HEK293 (cell line): ENCODE measurements around the gene CD79A.

ENCODE experiments used
- BCL11A ChIP-seq: fragments of 450-650 bp; formaldehyde crosslinking; IDR thresholded peaks from 2 replicates; pipeline ENCODE4 v1.5.1; 2016; ENCODE audit warnings: low read depth, missing biosample characterization, missing genetic modification characterization
- FEZF1 ChIP-seq: fragments of 450-650 bp; formaldehyde crosslinking; IDR thresholded peaks from 2 replicates; pipeline ENCODE4 v1.5.1; 2016; ENCODE audit warnings: missing biosample characterization, missing genetic modification characterization
- GLI4 ChIP-seq: fragments of 450-650 bp; formaldehyde crosslinking; IDR thresholded peaks from 2 replicates; pipeline ENCODE4 v1.5.1; 2016; ENCODE audit warnings: missing biosample characterization, missing genetic modification characterization
- HOXA7 ChIP-seq: sonication (generic); formaldehyde crosslinking; IDR thresholded peaks from 2 replicates; pipeline ENCODE4 v1.8.1; 2022; ENCODE audit warnings: missing genetic modification reagents, borderline replicate concordance
- KLF1 ChIP-seq: fragments of 450-650 bp; formaldehyde crosslinking; IDR thresholded peaks from 2 replicates; pipeline ENCODE4 v1.5.1; 2016; ENCODE audit warnings: missing biosample characterization, missing genetic modification characterization
- PRDM10 ChIP-seq: fragments of 450-650 bp; formaldehyde crosslinking; IDR thresholded peaks from 2 replicates; pipeline ENCODE4 v1.5.1; 2016; ENCODE audit warnings: missing biosample characterization, missing genetic modification characterization
- PRDM6 ChIP-seq: fragments of 450-650 bp; formaldehyde crosslinking; IDR thresholded peaks from 2 replicates; pipeline ENCODE4 v1.5.1; 2017; ENCODE audit warnings: missing biosample characterization, missing genetic modification characterization
- SP7 ChIP-seq: fragments of 450-650 bp; formaldehyde crosslinking; IDR thresholded peaks from 2 replicates; pipeline ENCODE4 v1.5.1; 2016; ENCODE audit warnings: missing biosample characterization, missing genetic modification characterization
- YY2 ChIP-seq: fragments of 450-650 bp; formaldehyde crosslinking; IDR thresholded peaks from 2 replicates; pipeline ENCODE4 v1.5.1; 2016; ENCODE audit warnings: missing biosample characterization, missing genetic modification characterization
- ZNF19 ChIP-seq: fragments of 450-650 bp; formaldehyde crosslinking; IDR thresholded peaks from 2 replicates; pipeline ENCODE4; 2016; ENCODE audit warnings: missing biosample characterization, missing genetic modification characterization, low read depth
- ZNF214 ChIP-seq: fragments of 450-650 bp; formaldehyde crosslinking; IDR thresholded peaks from 2 replicates; pipeline ENCODE4 v1.5.1; 2017; ENCODE audit warnings: missing biosample characterization, mild to moderate bottlenecking, missing genetic modification characterization, borderline replicate concordance
- ZNF23 ChIP-seq: fragments of 450-650 bp; formaldehyde crosslinking; IDR thresholded peaks from 2 replicates; pipeline ENCODE4 v1.5.1; 2016; ENCODE audit warnings: missing biosample characterization, missing genetic modification characterization, borderline replicate concordance
- ZNF280C ChIP-seq: fragments of 450-650 bp; formaldehyde crosslinking; IDR thresholded peaks from 2 replicates; pipeline ENCODE4 v1.5.1; 2016; ENCODE audit warnings: missing biosample characterization, missing genetic modification characterization
- ZNF302 ChIP-seq: fragments of 450-650 bp; formaldehyde crosslinking; IDR thresholded peaks from 2 replicates; pipeline ENCODE4 v1.5.1; 2016; ENCODE audit warnings: missing biosample characterization, missing genetic modification characterization, low read depth
- ZNF433 ChIP-seq: fragments of 450-650 bp; formaldehyde crosslinking; IDR thresholded peaks from 2 replicates; pipeline ENCODE4 v1.5.1; 2016; ENCODE audit warnings: missing biosample characterization, missing genetic modification characterization, low read depth
- ZNF521 ChIP-seq: fragments of 450-650 bp; formaldehyde crosslinking; IDR thresholded peaks from 2 replicates; pipeline ENCODE4 v1.5.1; 2017; ENCODE audit warnings: missing biosample characterization, mild to moderate bottlenecking, missing genetic modification characterization
- ZNF548 ChIP-seq: fragments of 450-650 bp; formaldehyde crosslinking; IDR thresholded peaks from 2 replicates; pipeline ENCODE4 v1.5.1; 2016; ENCODE audit warnings: missing biosample characterization, missing genetic modification characterization
- ZNF600 ChIP-seq: fragments of 450-650 bp; formaldehyde crosslinking; IDR thresholded peaks from 2 replicates; pipeline ENCODE4 v1.5.1; 2016; ENCODE audit warnings: missing biosample characterization, missing genetic modification characterization
- ZNF623 ChIP-seq: fragments of 450-650 bp; formaldehyde crosslinking; IDR thresholded peaks from 2 replicates; pipeline ENCODE4 v1.5.1; 2016; ENCODE audit warnings: missing biosample characterization, missing genetic modification characterization
- ZNF624 ChIP-seq: fragments of 450-650 bp; formaldehyde crosslinking; IDR thresholded peaks from 2 replicates; pipeline ENCODE4 v1.5.1; 2017; ENCODE audit warnings: missing biosample characterization, missing genetic modification characterization
- TF ChIP-seq, protein P1 (sequence below): fragments of 450-650 bp; formaldehyde crosslinking; IDR thresholded peaks from 2 replicates; pipeline ENCODE4 v1.5.1; 2016; ENCODE audit warnings: missing biosample characterization, missing genetic modification characterization
- TF ChIP-seq, protein P2 (sequence below): fragments of 450-650 bp; formaldehyde crosslinking; IDR thresholded peaks from 2 replicates; pipeline ENCODE4 v1.5.1; 2017; ENCODE audit warnings: missing biosample characterization, mild to moderate bottlenecking, missing genetic modification characterization, moderate library complexity
- TF ChIP-seq, protein P3 (sequence below): fragments of 450-650 bp; formaldehyde crosslinking; IDR thresholded peaks from 2 replicates; pipeline ENCODE4 v1.5.1; 2016; ENCODE audit warnings: missing biosample characterization, missing genetic modification characterization
- TF ChIP-seq, protein P4 (sequence below): fragments of 450-650 bp; formaldehyde crosslinking; IDR thresholded peaks from 2 replicates; pipeline ENCODE4 v1.5.1; 2016; ENCODE audit warnings: missing biosample characterization, missing genetic modification characterization

Gene CD79A

DNA sequence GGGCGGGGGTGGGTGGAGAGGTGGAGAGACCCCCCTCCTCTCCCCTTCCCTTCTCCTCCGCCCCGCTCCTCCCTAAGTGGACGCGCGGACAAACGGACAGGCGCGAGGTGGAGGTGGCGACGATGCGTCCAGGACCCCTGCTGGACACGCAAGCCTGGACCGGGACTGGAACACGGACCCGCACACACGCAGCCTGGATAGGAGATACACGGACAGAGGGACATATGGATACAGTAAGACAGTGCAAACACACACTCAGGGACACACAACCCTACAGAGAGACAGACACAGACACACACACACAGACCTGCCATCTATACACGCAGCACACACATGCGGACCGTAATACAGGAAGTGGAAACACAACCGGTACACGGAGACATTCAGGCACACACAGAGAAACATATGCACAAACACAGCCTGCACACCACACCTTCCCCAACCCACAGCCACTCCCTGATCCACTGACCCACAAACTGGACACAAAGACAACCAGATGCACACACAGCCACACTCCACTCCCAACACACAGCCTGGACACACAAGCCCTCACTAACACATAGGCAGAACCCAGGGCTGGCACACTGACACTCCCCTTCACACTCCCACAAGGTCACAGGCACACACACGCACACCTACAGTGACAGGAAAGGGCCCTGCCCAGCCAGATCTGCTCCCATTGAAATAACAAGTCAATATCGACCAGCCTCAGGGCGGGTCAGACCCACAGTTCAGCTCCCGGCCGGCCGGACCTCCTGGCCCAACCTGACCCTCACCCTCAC is 51.9 kb downstream of the CD79A start (continued):
- TF ChIP-seq YY2 (tag by site-specific recombination) (peak; percentile 66), PRDM10 (0 out of 2 replicates have a peak, but pooled peaks have one; percentile 38), ZNF302 (tag by site-specific recombination) (no peak; the same call in 1 of the 2 replicates), HOXA7 (CRISPR knock-in tag) (no peak), KLF1 (tag by site-specific recombination) (peak; percentile 86), ZNF548 (tag by site-specific recombination) (no peak), ZNF19 (no peak), GLI4 (tag by site-specific recombination) (no peak), SP7 (tag by site-specific recombination) (peak; percentile 63; the same call in 1 of the 2 replicates), BCL11A (peak; percentile 40; the same call in 1 of the 2 replicates), ZNF280C (tag by site-specific recombination) (peak; percentile 97), ZNF521 (tag by site-specific recombination) (no peak), ZNF624 (tag by site-specific recombination) (no peak), ZNF214 (tag by site-specific recombination) (no peak), ZNF600 (tag by site-specific recombination) (peak; percentile 92), ZNF623 (no peak), ZNF433 (no peak), ZNF23 (tag by site-specific recombination) (no peak), PRDM6 (tag by site-specific recombination) (no peak), FEZF1 (tag by site-specific recombination) (no peak)
- TF ChIP-seq, protein P1, sequence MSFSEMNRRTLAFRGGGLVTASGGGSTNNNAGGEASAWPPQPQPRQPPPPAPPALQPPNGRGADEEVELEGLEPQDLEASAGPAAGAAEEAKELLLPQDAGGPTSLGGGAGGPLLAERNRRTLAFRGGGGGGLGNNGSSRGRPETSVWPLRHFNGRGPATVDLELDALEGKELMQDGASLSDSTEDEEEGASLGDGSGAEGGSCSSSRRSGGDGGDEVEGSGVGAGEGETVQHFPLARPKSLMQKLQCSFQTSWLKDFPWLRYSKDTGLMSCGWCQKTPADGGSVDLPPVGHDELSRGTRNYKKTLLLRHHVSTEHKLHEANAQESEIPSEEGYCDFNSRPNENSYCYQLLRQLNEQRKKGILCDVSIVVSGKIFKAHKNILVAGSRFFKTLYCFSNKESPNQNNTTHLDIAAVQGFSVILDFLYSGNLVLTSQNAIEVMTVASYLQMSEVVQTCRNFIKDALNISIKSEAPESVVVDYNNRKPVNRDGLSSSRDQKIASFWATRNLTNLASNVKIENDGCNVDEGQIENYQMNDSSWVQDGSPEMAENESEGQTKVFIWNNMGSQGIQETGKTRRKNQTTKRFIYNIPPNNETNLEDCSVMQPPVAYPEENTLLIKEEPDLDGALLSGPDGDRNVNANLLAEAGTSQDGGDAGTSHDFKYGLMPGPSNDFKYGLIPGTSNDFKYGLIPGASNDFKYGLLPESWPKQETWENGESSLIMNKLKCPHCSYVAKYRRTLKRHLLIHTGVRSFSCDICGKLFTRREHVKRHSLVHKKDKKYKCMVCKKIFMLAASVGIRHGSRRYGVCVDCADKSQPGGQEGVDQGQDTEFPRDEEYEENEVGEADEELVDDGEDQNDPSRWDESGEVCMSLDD, result peak; percentile 65; the same call in 1 of the 2 replicates
- TF ChIP-seq, protein P2, sequence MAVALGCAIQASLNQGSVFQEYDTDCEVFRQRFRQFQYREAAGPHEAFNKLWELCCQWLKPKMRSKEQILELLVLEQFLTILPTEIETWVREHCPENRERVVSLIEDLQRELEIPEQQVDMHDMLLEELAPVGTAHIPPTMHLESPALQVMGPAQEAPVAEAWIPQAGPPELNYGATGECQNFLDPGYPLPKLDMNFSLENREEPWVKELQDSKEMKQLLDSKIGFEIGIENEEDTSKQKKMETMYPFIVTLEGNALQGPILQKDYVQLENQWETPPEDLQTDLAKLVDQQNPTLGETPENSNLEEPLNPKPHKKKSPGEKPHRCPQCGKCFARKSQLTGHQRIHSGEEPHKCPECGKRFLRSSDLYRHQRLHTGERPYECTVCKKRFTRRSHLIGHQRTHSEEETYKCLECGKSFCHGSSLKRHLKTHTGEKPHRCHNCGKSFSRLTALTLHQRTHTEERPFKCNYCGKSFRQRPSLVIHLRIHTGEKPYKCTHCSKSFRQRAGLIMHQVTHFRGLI, result no peak
- TF ChIP-seq, protein P3, sequence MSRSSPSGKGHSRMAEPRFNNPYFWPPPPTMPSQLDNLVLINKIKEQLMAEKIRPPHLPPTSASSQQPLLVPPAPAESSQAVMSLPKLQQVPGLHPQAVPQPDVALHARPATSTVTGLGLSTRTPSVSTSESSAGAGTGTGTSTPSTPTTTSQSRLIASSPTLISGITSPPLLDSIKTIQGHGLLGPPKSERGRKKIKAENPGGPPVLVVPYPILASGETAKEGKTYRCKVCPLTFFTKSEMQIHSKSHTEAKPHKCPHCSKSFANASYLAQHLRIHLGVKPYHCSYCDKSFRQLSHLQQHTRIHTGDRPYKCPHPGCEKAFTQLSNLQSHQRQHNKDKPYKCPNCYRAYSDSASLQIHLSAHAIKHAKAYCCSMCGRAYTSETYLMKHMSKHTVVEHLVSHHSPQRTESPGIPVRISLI (tag by site-specific recombination), result no peak
- TF ChIP-seq, protein P4, sequence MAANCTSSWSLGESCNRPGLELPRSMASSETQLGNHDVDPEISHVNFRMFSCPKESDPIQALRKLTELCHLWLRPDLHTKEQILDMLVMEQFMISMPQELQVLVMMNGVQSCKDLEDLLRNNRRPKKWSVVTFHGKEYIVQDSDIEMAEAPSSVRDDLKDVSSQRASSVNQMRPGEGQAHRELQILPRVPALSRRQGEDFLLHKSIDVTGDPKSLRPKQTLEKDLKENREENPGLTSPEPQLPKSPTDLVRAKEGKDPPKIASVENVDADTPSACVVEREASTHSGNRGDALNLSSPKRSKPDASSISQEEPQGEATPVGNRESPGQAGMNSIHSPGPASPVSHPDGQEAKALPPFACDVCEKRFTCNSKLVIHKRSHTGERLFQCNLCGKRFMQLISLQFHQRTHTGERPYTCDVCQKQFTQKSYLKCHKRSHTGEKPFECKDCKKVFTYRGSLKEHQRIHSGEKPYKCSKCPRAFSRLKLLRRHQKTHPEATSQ (tag by site-specific recombination), result no peak
